Effector memory CD4-positive, alpha-beta T cell (primary cell): Measurements from ENCODE around the gene SRSF2.
A peak's percentile ranks its signal among the peaks of the same experiment; 100 is the strongest.
"Not testable (repeated sequence)": the region's sequence is repeated elsewhere in the genome, so short reads cannot be mapped to it uniquely, and the experiment has no call there.

ENCODE experiments used
- DNase-seq, 3 donors: peaks; one replicate each; pipeline ENCODE4 v3.0.0-alpha.2; 2020
- H3K27ac ChIP-seq: 2 replicates; pipeline ENCODE4 v1.7.0; 2013; ENCODE audit warnings: mild to moderate bottlenecking, low read length, moderate library complexity; ENCODE audit not compliant: insufficient read depth, poor library complexity, severe bottlenecking
- H3K27me3 ChIP-seq: replicated peaks from 2 replicates; pipeline ENCODE4 v1.7.0; 2013; ENCODE audit warnings: mild to moderate bottlenecking, low read length; ENCODE audit not compliant: insufficient read depth, control insufficient read depth, poor library complexity, severe bottlenecking
- H3K36me3 ChIP-seq: 2 replicates; pipeline ENCODE4 v1.7.0; 2013; ENCODE audit warnings: mild to moderate bottlenecking, low read length, moderate library complexity; ENCODE audit not compliant: control insufficient read depth, insufficient read depth
- H3K4me1 ChIP-seq: 2 replicates; pipeline ENCODE4 v1.7.0; 2013; ENCODE audit warnings: low read length, mild to moderate bottlenecking; ENCODE audit not compliant: control insufficient read depth, insufficient read depth, poor library complexity, severe bottlenecking
- H3K4me3 ChIP-seq: 2 replicates; pipeline ENCODE4 v1.7.0; 2013; ENCODE audit warnings: low read length, low read depth, mild to moderate bottlenecking; ENCODE audit not compliant: insufficient read depth, poor library complexity, severe bottlenecking
- H3K9me3 ChIP-seq: 2 replicates; pipeline ENCODE4 v1.7.0; 2013; ENCODE audit warnings: mild to moderate bottlenecking, low read length, moderate library complexity; ENCODE audit not compliant: control insufficient read depth

The SRSF2 gene

DNA sequence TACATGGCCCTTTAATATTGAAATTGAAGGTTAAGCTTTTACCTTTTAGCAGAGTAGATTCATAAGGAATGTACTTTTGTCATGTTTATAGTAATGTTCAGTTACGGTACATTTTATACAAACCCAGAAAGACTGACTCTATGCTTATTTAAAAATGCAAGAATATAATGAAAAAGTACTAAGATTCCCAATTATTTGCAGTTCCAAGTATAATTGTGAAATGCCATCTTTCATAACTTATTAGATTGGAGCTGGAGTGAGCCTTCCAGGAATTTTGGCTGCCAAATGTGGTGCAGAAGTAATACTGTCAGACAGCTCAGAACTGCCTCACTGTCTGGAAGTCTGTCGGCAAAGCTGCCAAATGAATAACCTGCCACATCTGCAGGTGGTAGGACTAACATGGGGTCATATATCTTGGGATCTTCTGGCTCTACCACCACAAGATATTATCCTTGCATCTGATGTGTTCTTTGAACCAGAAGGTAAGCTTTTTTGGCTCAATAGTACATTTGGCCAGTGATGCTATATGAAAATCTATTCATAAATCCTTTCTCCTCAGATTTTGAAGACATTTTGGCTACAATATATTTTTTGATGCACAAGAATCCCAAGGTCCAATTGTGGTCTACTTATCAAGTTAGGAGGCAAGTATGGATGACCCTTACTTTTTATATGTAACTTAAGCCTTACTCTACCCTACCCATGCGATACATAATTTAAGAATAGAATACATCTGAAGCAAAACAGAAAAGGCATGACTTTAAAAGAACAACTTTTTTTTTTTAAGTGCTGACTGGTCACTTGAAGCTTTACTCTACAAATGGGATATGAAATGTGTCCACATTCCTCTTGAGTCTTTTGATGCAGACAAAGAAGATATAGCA lies 4.2 kb downstream of the SRSF2 start:
- Histone ChIP-seq H3K4me3 (no peak overlapping the region), H3K27me3 (no peaks in the 10 kb centered on the region), H3K36me3 (peaks cover 45% of the 10 kb centered on the region), H3K27ac (peak overlapping the region; percentile 40), H3K4me1 (peaks cover 24% of the 10 kb centered on the region), H3K9me3 (no peaks in the 10 kb centered on the region)
- no peak for DNase-seq

DNA sequence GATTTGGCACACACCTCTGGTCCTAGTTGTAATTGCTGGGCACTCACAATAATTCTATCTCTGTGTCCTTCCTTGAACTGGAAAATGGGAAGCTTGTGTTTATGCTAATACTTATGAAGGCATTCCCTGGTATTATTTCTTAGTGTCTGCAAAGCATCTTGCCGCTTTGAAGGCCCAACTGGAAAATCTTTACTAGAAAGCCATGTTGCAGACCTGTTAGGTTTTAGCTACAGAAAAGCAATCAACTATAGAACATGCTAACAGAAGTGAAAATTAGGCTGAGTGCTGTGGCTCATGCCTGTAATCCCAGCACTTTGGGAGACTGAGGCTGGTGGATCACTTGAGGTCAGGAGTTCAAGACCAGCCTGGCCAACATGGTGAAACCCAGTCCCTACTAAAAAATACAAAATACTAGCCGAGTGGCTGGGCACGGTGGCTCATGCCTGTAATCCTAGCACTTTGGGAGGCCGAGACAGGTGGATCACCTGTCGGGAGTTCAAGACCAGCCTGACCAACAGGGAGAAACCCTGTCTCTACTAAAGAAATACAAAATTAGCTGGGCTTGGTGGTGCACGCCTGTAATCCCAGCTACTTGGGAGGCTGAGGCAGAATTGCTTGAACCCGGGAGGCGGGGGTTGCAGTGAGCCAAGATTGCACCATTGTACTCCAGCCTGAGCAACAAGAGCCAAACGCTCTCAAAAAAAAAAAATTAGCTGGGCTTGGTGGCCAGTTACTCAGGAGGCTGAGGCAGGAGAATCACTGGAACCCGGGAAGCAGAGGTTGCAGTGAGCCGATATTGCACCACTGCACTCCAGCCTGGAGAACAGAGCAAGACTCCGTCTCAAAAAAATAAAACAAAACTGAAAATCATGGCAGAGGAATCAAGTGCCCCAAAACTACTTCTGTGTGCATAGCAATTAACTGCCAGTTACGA lies 5.1 kb downstream of the SRSF2 start:
- H3K9me3 ChIP-seq, H3K27me3 ChIP-seq, H3K27ac ChIP-seq, H3K4me3 ChIP-seq, DNase-seq: not testable (repeated sequence)
- H3K4me1 ChIP-seq = peaks cover 28% of the 10 kb centered on the region
- H3K36me3 ChIP-seq = peaks cover 45% of the 10 kb centered on the region

DNA sequence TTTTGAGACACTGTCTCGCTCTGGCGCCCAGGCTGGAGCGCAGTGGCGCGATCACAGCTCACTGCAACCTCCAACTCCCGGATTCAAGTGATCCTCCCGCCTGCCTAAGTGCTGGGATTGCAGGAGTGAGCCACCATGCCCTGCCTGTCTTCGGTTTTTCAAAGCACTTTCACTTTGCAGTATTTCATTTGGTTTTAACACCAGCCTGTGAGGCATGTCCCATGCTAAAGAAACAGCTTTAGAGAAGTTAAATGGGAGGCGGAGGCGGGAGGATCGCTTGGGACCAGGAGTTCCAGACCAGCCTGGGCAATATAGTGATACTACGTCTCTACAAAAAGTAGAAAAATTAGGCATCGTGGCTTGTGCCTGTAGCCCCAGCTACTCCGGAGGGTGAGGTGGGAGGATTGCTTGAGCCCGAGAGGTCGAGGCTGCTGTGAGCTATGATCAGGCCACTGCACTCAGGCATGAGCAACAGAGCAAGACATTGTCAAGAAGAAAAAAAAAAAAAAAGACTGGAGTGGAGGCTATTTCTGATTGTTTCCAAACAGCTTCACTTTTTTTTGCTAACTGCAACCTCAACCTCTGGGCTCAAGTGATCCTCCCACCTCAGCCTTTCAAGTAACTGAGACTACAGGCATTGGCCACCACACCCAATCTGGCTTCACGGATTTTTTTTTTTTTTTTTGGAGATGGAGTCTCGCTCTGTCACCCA lies 9.2 kb downstream of the SRSF2 start:
- peak overlapping the region; percentile 95 for H3K27ac ChIP-seq
- H3K9me3 ChIP-seq = no peaks in the 10 kb centered on the region
- no peak for DNase-seq
- peaks cover 34% of the 10 kb centered on the region for H3K4me1 ChIP-seq
- H3K36me3 ChIP-seq = peaks cover 32% of the 10 kb centered on the region
- H3K4me3 ChIP-seq = peak overlapping the region; percentile 71
- no peaks in the 10 kb centered on the region for H3K27me3 ChIP-seq

DNA sequence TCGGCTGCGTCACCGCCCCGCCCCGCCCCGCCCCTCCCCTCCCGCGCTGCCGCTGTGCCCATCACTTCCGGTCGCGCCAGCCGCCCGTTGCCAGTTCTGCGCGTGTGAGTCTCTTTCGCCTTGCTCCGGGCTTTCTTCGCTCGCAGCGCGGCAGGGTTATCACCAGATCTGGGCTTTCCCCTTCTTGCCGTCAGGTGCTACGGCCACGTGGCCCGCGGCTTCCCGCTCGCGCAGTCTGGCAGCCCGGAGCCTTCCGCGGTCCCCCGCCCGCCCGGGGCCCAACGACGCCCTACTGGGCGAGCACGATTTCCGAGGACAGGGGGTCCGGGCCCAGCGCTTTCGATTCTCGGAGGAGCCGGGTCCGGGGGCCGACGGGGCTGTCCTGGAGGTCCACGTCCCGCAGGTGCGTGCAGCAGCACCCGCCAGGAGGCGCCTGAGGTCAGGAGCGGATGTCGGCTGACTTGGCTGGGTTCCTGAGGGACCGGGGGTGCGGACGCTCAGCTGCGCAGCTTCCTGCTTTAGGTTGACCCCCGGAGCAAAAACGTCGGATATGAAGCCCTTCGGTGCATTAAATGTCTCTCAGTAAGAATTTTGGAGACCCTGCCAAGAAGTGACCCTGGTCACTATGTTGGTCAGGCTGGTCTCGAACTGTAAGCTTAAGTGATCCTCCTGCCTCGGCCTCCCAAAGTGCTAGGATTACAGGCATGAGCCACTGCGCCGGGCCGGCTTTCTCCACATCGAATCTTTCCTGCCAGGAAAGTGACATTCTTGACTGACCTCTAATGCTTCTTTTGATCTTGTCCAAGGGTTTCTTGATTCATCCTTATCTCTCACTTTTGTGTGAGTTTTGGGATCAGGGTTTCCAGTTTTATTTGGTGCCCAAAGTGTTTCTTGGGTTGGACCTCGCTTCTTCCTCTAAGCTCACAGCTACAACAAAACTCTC lies 10.1 kb downstream of the SRSF2 start, which contains the start of gene METTL23:
METTL23 (plus strand) TSS at position 64 of the 943 bp plus-strand sequence. CDS start 2,872 bp downstream, outside the sequence.
- H3K27ac ChIP-seq = peak within 1 kb of the TSS; percentile 95
- no peaks in the 10 kb centered on the region for H3K27me3 ChIP-seq
- H3K9me3 ChIP-seq = no peaks in the 10 kb centered on the region
- peaks cover 31% of the 10 kb centered on the region for H3K36me3 ChIP-seq
- peaks cover 34% of the 10 kb centered on the region for H3K4me1 ChIP-seq
- H3K4me3 ChIP-seq = peak within 1 kb of the TSS; percentile 94
- peak; percentile 93 to 95 (median 93) for DNase-seq

DNA sequence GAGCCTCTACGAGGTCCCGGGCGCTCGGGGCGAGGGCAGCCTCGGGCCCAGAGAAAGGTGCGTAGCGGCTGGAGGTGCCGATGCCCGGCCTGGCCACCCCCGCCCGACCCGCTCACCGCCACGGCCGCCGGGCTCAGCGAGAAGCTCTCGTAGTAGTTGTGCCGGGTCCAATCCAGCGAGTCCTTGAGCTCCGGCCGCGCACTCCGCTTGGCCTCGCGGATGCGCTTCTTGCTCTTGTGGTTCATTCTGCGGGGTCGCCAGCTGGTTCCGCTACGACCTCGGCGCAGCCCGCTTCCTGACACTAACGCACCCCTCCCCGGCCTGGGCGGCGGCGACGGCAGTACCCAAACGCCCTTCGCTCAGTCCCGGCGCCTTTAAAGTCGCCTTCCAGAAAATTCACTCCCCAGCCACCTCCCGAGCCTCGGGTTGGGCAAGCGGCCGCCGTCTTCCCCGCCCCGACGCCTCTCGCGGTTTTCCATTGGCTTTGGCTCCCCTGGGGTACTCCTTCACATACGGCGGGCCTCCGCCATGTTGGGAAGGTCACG lies 10.8 kb downstream of the SRSF2 start, which contains the start of gene JMJD6:
JMJD6 (minus strand) TSS at position 376 of the 545 bp plus-strand sequence; CDS start at position 245, 131 bp downstream.
- no peaks in the 10 kb centered on the region for H3K27me3 ChIP-seq
- no peaks in the 10 kb centered on the region for H3K9me3 ChIP-seq
- H3K36me3 ChIP-seq = peaks cover 33% of the 10 kb centered on the region
- no peak for DNase-seq
- peak within 1 kb of the TSS; percentile 94 for H3K4me3 ChIP-seq
- H3K4me1 ChIP-seq = peaks cover 34% of the 10 kb centered on the region
- H3K27ac ChIP-seq = peak within 1 kb of the TSS; percentile 95

DNA sequence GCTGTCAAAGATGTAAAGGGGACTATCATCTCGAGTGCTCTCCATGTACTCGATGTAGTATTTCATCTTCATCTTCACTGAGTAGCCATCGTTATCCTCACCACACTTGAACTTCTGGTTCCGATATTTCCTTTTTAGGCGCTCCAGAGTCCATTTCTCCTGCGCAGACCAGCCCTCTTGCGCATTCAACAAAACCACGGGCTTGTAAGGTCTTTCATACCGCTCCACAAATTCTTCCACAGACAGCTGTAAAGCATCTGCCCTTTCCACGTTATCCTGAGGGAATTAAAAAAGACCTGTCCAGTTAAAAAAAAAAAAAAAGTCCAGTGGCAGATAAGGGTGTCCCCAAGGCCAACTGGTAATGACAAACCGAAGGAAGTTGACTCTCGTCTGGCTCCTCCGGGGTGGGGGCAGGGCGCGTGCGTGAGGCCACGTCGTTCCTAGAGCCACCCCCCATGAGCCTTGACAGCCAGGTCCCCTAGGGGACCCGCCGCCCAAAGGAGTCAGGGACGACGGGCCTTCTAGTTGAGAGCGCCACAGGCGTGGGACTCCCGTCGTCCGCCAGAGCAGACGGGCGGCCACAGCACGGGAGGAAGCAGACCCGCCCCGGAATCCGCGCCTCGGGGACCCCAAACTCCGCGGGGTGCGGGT lies 11.4 kb downstream of the SRSF2 start:
- Histone ChIP-seq H3K4me1 (peaks cover 34% of the 10 kb centered on the region), H3K4me3 (peak overlapping the region; percentile 94), H3K27ac (peak overlapping the region; percentile 95), H3K27me3 (no peaks in the 10 kb centered on the region), H3K36me3 (peaks cover 37% of the 10 kb centered on the region), H3K9me3 (no peaks in the 10 kb centered on the region)
- peak; percentile 55 to 62 (median 57) for DNase-seq

DNA sequence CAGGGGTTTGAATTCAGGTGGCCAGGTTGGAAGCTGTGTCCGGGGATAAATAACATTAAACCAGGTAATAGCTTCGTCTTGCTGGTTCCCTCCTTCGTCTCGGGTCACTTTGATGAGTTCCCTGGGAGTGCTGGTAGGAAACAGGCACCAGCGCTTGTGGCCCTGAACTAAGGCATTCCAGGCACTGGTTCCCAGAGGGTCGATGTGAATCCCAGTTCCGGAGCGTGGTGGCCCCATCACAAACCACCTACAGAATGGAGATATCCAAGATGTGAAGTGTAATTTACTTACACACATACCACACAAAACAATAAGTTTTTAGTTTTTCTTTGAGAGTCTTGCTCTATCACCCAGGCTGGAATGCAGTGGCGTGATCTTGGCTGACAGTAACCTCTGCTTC lies 13.3 kb downstream of the SRSF2 start:
- DNase-seq = no peak
- H3K36me3 ChIP-seq = peaks cover 55% of the 10 kb centered on the region
- H3K4me1 ChIP-seq = peaks cover 27% of the 10 kb centered on the region

DNA sequence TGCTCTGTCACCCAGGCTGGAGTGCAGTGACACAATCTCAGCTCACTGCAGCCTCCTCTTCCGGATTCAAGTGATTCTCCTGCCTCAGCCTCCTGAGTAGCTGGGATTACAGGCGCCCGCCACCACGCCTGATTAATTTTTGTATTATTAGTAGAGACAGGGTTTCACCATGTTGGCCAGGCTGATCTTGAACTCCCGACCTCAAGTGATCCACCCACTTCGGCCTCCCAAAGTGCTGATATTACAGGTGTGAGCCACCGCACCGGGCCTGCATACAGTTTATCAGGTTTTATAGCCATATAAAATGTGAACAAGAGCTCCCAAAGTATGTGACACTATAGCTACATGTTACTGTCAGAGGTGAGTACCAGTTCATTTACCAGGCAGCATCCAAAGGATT lies 14.2 kb downstream of the SRSF2 start:
- Histone ChIP-seq H3K4me1 (peaks cover 22% of the 10 kb centered on the region), H3K36me3 (peaks cover 64% of the 10 kb centered on the region)
- DNase-seq, H3K27ac ChIP-seq, H3K4me3 ChIP-seq, H3K9me3 ChIP-seq, H3K27me3 ChIP-seq: not testable (repeated sequence)

More for the DNA sequence above, 13.3 kb downstream of the SRSF2 start:
- H3K9me3 ChIP-seq = no peaks in the 10 kb centered on the region
- no peaks in the 10 kb centered on the region for H3K27me3 ChIP-seq
- no peak overlapping the region for H3K27ac ChIP-seq
- no peak overlapping the region for H3K4me3 ChIP-seq
